A549 (cell line): ENCODE data around the gene ALDH1A1.

Experiments
- CBX2 ChIP-seq: fragments of 200-600 bp; sonication (generic); IDR thresholded peaks from 2 replicates; pipeline ENCODE4 v1.6.1; 2016; ENCODE audit warnings: low read depth, mild to moderate bottlenecking, borderline replicate concordance
- CBX8 ChIP-seq: fragments of 200-600 bp; sonication (generic); IDR thresholded peaks from 2 replicates; pipeline ENCODE4 v1.6.1; 2016
- CEBPB ChIP-seq, 2 experiments: fragments of >200 bp in 1 of 2; sonication (Bioruptor Twin) in 1 of 2; formaldehyde crosslinking in 1 of 2; IDR thresholded peaks; 2 replicates each; pipeline ENCODE4 v1.6.1; 2012 to 2016
- CTCF ChIP-seq: fragments of >200 bp; sonication (Bioruptor Twin); formaldehyde crosslinking; IDR thresholded peaks from 3 replicates; pipeline ENCODE4 v1.5.1; 2016
- EHF ChIP-seq: fragments of 250-450 bp; sonication (Bioruptor Pico); IDR thresholded peaks from 2 replicates; pipeline ENCODE4 v1.5.0; 2020; ENCODE audit warnings: mild to moderate bottlenecking
- EHMT2 ChIP-seq: fragments of 200-600 bp; sonication (generic); IDR thresholded peaks from 2 replicates; pipeline ENCODE4 v1.6.1; 2016; ENCODE audit warnings: antibody characterized with exemption, low read depth, mild to moderate bottlenecking, moderate library complexity
- HOXA7 ChIP-seq: fragments of 250-450 bp; sonication (Bioruptor Pico); IDR thresholded peaks from 2 replicates; pipeline ENCODE4 v1.5.0; 2020; ENCODE audit warnings: mild to moderate bottlenecking, moderate library complexity
- JUN ChIP-seq, 2 experiments: fragments of >200 bp; sonication (Bioruptor Twin); formaldehyde crosslinking; IDR thresholded peaks; 2 replicates in 1 of 2; 3 replicates in 1 of 2; pipeline ENCODE4 v1.6.1; 2016 to 2017
- MAZ ChIP-seq: fragments of 150-350 bp; IDR thresholded peaks from 2 replicates; pipeline ENCODE4 v1.6.1; 2014; ENCODE audit warnings: antibody characterized with exemption, low read depth, low read length, borderline replicate concordance
- POLR2AphosphoS2 ChIP-seq: conservative IDR thresholded peaks from 2 replicates; pipeline ENCODE4 v1.6.1; 2012; ENCODE audit warnings: low read length, improper control_type of control experiment, inconsistent platforms
- RCOR1 ChIP-seq: fragments of 150-350 bp; IDR thresholded peaks from 2 replicates; pipeline ENCODE4 v1.6.1; 2014; ENCODE audit warnings: antibody characterized with exemption, low read length, low read depth
- ZSCAN20 ChIP-seq: fragments of 250-450 bp; sonication (Bioruptor Pico); IDR thresholded peaks from 2 replicates; pipeline ENCODE4 v1.8.0; 2022; ENCODE audit warnings: mild to moderate bottlenecking, moderate library complexity
- TF ChIP-seq, protein P1 (sequence below): IDR thresholded peaks from 2 replicates; pipeline ENCODE4 v1.6.1; 2012

- TF ChIP-seq EHMT2 (no peak), EHF (no peak), CTCF (no peak), RCOR1 (no peak), CBX8 (no peak), ZSCAN20 (CRISPR knock-in tag) (0 out of 2 replicates have a peak, but pooled peaks have one; percentile 50), JUN (IDR thresholded peaks at IDR 0.05) (0 out of 5 replicates have a peak, but pooled peaks of 1 of the 2 experiments have one; percentile 37), CEBPB (IDR thresholded peaks at IDR 0.05) (no peak), POLR2AphosphoS2 (no peak), HOXA7 (CRISPR knock-in tag) (no peak), MAZ (no peak), CBX2 (no peak)
- TF ChIP-seq, protein P1, sequence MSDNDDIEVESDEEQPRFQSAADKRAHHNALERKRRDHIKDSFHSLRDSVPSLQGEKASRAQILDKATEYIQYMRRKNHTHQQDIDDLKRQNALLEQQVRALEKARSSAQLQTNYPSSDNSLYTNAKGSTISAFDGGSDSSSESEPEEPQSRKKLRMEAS: no peak
Observed at GRCh38 chr9:72990397-72991182, 37.7 kb upstream of the ALDH1A1 start.
